ENCODE measurements around the gene PDE7B.
"Not testable (repeated sequence)": the region's sequence is repeated elsewhere in the genome, so short reads cannot be mapped to it uniquely, and the experiment has no call there.

The PDE7B gene

DNA sequence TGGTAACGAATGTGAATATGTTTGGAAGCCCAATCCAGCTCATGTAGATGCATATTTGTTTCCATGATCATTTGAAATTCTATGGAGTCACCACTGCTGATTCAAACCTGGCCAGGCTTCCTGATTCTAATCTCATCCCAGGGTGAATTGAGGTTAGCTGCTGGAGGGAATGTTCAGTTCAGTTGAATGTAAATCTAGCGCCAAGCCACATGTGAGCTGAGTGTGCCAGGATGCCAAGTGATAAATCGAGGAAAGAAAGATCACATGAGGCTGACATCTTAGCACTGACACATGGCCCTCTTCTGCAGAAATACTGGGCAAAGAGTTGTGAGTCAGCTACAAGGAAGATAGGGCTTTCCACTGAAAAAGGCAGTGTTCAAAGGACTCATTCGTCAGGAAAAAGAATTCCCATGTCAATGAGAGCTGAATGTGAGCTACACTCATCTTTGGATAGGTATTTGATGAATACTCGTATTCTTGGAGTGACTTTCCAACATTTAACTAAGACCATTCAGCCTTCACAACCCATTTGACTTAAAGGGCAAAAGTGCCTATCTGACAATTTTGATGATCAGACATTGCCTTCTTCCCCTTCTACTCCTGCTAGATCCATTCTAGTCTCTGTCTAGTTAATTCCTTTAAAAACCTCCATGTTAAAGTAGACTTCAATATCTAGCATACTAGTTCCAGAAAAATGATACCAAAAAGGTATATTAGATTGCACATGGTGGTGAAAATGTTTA lies 226.5 kb downstream of the PDE7B start:
- DNase-seq, result no peak

DNA sequence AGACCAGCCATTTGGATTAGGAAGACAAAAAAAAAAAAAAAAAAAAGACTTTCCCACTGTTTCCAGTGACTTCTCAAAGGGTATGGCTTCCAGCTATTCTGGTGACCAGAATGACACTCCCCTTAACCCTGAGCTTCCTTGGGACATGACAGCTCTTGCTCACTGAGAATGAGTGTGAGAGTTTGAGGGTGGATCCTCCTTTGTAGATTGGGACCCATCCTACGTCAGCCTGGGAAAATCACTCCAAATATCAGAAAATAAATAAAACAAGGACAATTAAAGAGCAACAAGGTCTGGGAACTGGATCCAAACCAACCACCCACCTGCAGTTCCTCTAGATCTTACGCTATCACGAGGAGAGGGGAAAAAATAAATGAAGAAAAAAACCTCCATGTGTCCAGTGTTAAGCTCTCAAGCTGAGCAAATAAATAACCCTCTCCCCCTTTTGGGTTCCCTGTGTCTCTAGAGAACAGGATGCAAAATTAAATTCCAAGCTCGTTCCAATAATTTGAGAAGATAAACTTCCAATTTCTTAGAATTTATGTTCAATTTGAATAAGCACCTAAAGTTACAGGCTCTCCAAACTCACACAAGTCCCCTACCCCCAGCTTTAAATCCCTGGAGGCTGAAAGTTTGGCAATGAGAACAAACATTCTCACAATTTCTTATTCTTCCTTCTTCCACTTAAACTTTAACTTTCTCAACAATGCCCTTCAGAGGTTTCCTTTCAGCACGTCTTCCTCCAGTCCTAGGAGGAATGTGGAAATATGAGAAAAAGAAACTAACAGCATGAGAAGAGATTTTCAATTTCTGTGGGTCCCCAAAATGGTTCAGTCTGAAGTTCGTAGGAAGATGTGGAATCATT lies 228.4 kb downstream of the PDE7B start:
- no peak for DNase-seq

DNA sequence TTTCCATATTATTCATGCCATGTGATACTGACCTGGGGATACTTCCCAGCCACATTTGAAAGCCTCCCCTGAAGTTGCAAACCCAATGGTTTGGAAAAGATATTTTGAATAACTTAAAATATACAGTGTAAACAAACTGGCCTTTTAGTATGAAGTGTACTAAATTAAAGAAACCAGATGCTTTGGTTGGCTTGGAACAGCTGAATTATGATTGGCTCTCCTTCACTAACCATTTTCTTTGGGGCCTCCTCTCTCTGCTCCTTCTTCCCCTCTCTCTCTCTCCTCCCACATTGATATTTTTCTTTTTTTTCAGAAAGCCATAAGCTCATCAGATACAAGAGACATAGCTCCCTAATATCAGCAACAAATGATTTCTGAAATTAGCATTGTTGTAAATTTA lies 232.0 kb downstream of the PDE7B start:
- no peak for DNase-seq

DNA sequence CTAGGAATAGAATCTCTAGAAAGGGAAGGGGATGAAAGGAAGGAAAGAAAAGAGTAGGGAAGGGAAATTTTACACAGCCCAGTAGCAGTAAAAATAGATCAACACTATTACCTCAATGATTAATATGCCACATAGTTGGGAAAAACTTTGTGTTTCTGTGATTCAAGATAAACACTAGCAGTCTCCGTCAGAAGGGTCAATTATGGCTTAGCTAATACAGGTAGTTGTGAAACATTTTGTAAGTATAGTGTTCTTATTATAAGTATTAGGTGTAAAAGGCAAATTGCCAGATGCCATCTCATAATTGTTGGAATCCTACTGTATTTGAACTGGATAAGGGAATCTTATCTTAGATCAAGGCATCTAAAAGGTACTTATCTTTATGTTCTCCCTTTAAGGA lies 232.9 kb downstream of the PDE7B start:
- no peak for DNase-seq

DNA sequence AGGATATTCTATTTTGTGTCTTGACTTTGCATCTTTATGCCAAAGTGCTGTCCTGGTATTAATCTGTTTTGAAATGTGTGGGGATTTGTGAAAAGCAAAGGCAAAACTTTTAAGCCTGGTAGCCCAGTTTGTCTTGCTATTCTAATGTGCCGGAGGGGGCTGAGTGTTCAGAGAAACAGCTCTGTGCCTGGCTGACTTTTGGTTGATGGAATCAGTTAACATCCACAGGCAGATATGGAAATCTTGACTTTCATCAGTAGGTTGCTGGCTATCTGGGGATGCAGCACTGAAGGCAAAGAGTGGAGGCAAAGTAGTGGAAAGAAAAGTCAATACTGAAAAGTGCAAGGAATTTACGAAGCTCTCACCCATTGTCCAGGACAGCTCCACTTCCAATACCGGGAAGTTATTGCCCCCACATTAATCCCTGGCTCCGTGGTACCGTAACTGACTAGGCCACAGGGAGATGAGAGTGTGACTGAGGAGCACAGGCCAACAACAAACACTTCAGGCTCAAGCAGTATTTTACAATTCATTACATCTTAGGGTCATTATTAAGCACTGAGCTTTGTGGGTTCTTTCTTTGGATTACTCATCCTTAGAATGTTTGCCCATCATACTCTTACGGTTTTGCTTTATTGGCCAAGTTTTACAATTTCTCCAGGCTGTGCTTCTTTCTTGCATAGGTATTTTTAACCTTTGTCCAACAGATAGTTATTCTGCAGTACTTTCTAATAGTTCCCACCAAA lies 234.0 kb downstream of the PDE7B start:
- DNase-seq, result no peak

DNA sequence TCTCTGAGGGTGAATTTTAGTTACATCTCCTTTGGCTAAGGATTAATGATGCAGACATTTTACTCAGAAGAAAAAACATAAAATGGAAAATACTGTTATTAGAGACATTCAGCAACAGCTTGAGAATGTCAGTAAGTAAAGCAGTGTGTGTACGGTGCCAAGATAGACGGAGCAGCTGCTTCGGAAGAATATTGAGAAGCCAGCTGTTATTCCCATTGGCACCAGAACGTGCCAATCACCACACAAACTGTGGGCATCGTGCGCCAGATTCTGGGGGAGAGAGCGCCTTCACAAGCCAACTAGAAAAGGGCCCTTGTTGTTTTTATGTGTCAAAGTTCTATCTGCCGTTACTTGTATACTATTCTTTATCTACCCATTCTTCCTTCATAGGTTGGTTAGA lies 235.2 kb downstream of the PDE7B start:
- peak; percentile 63 for DNase-seq

DNA sequence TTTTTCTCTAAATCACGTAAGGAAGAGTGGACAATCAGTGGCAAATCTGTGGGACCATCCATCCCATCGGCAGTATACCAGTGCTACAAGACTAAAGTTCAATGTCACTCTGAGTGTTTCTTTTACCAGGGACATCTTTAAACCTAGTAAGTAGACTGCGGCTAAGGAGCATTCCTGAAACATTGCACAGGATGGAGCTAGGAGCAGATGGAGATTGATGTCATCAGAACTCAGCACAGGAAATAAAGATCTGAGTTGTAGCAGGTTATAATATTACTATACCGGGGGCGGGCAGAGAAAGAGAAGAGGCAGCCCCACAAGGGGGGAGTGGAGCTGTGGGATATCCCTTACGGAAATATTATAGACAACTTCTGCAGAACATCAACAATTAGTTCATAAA lies 236.5 kb downstream of the PDE7B start:
- DNase-seq, result no peak

DNA sequence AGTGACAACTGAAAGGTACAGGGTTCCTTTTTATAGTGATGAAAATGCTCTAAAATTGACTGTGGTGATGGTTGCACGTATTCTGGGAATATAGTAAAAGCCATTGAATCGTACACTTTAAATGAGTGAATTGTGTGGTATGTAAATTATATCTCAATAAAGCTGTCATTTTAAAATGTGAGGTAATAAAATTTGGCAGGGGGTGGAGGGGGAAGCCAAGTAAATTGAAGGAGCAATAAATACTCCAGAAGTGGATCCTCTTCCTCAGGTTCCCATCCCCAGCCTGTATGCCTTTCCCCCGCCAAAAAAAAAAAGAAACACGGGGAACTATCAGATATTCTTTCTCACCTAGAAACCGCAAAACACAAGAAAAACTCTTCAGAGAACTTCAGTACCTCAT lies 237.2 kb downstream of the PDE7B start:
- no peak for DNase-seq

DNA sequence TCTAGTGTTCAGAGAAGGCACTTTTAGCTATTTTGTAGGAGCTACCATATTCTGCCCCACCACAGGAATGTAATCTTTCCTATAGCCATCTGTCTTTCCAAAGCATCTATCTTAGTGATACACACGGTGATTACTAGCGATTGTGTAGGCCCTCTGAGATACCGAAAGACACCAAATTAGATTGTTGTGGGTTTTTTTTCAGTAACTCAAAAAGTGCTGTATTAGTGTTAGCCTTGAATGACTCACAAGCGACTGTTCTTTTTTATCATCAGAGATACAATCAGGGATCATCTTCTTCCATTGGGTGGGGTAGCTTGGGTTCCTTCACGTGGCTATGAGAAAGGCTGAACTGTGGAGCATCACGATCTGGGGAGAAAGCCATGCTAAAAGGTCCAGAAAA lies 238.4 kb downstream of the PDE7B start:
- DNase-seq, result no peak

DNA sequence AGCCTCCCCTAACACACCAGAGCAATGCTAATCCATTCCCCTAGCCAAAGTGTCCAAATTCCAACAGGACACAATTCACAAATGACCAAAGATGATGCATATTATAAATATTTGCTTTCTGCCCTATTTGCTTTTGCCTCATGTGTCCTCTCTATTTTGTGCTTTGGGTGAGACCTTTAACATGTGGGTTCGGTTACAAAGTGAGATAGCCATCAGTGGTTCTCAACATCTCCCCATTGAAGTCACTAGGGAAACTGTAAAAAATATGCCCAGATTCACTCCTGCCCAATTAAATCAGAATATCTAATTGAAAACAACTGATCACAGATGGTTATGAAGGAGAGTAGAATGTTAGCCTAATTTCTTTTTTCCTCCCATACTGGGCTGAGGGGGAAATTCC lies 239.4 kb downstream of the PDE7B start:
- DNase-seq, result no peak

DNA sequence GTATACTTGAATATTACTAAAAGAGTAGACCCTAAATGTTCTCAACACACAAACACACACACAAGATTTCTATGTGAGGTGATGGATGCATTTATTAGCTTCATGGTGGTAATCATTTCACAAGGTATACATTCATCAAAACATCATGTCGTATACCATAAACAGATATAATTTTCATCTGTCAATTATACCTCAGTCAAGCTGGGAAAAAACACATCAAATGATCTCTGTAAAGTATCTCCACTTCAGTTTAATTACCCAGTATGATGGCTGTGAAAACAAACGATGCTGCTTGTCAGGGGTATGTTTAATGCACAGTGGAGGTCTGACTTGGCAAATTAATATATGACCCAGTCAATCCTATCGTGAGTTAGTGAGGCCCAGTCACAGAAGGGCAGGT lies 241.4 kb downstream of the PDE7B start:
- DNase-seq, result no peak

DNA sequence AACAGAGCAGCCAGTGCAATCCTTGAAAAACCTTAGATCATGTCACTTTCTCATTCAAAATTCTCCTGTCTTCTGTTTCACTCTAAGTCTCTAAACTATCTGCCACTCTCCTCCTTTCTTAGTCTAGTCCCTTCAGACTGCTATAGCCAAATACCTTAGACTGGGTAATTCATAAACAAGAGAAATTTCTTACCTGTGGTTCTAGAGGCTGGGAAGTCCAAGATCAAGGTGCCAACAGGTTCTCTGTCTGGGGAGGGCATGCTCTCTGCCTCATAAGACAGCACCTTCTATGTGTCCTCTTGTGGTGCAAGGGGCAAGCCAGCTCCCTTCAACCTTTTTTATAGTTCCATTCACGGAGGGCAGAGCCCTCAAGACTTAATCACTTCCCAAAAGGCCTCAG lies 242.3 kb downstream of the PDE7B start:
- no peak for DNase-seq

DNA sequence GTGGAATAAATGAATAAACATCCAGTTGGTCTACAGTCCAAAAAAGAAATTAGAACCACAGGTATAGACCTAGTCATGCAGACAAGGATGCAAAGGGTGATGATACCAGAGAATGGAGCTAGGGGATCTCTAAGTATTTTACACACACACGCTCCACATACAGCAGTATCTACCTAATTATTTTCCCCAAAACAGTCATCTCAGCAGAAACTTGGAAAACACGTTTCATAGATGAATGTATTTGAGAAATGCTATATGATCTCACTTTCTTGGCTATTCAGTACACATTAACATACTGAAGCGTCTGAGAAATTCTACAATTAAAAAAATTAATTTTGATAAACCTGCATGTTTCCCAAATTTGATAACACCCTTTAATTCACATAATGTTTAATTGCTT lies 243.3 kb downstream of the PDE7B start:
- no peak for DNase-seq

DNA sequence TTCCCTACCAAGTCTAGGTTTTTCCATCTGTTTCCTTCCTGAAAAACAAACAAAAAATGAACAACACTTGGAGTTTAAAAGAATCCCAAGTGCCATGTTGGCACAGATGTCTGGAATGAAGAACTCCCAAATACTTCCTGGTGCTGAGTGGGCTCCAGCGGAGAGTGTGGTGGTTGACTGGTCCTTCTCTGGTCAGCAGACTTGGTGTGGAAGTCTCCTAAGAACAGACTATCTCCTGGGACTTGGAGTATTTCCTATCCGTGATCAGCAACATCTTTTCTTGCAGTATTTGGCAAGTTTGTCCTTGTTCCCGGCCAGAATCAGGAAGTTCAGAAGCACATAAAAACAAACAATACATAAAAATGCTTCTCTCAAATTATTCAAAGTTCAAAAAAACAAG lies 244.5 kb downstream of the PDE7B start:
- no peak for DNase-seq

DNA sequence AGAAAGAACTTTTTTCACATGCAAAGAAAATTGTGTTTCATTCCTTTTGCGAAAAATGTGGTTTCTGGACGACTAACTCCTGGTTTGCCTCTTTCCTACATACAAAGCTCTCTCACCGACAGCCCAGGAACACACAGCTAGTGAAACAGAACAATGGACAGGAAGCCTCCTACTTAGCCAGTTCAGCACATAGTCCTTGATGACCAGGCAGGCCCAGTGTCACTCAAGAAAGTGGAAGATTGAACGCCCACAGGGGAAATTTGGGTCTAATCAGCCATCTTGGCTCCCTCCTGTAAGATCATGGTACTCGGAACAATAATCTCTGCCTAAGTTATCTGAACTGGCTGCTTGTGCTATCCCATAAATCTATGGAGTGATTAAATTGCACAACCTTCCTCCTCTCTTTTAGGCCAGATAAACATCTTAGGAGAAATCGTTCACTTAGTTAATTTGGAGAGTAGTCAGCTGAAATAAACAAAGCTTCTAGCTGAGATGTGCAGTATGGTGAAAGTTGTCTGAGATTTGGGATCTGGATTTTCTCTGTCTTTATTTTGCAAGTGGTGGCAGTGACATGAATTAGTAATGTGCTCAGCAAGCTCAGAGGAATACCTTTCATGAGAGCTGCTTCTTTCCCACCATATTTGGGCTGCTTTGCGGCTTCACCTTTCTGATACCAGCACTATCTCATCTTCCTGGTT lies 251.6 kb downstream of the PDE7B start:
- DNase-seq, result no peak

DNA sequence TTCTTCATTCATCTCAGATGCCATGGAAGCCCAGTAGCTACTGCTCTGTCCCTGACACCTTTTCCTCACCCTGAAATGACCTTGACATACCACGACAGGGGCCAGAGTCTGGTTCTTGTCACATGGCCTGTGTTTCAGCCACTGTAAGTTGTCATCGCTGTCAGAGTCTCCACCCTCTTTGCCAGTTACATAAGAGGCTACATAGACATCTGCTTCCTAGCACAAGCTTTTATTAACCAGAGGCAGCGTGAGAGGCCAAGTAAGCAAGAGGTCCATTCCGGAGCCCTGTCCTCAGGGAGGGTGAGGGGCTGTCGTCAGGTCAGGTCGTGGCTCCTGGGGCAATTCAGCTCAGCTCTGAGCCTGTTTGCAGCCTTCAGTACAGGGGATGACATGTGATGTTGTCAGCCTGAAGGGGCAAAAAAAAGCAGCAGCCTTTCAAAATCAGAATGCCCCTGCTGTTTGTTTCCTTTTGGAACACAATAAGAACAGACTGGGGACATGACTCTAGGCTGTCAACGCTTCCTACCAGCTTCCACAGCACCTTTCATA lies 252.3 kb downstream of the PDE7B start:
- DNase-seq, result no peak

DNA sequence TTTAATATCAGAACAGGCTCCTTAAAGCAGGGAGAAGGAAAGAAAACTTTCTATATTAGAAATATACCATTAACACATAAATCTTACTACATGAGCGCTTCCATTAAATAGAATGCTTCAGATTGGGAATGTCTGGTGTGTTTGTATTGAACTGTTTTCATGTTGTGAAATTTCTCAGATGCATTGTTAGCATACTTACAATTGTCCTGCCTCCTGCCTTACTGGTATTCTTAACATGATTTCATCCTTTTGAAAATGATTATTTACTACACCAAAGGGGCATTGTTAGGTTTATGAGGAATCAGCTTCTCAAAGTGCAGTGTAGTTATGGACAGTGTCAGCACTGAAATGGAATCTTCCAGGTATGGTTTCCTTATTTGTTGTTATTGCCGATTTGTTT lies 253.1 kb downstream of the PDE7B start:
- no peak for DNase-seq

DNA sequence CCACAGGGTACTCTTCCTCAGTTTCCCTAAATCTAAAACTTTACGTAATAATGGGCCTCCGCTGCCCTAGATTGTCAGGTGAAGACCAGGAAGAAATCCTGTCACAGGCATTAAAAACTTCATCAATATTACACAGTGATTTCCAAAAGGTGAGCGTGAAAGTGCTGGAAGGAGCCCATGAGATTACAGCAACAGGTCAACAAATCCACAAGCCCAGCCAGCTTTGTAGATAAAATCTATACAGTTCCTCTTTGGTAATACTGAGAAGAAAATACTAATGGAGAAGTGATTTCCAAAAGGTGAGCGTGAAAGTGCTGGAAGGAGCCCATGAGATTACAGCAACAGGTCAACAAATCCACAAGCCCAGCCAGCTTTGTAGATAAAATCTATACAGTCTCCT lies 254.3 kb downstream of the PDE7B start:
- DNase-seq, result not testable (repeated sequence)

DNA sequence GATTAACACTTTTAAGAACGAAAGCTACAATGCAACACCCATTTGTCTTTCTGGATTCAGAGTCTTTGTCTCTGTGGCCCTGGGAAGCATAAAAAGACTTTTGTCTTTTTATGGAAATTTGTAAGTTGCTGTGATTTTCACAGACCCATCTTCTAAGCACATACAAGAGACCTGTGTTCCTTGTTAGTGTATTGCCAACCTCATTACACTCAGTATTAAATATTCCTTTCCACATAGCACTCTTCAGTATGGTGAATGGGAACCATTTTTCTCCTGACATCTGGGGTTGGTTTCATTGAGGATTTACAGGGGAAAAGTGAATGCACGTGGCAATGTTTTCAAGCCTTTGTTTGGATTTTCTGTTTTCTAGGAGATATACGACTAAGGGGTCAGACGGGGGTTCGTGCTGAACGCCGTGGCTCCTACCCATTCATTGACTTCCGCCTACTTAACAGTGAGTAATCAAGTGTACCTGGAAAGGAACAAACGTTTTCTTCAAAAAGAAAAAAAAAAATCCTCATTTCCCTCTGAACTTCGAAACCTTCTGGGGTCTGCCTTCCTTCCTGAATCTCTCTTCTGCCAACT lies 257.0 kb downstream of the PDE7B start:
- DNase-seq, result no peak

DNA sequence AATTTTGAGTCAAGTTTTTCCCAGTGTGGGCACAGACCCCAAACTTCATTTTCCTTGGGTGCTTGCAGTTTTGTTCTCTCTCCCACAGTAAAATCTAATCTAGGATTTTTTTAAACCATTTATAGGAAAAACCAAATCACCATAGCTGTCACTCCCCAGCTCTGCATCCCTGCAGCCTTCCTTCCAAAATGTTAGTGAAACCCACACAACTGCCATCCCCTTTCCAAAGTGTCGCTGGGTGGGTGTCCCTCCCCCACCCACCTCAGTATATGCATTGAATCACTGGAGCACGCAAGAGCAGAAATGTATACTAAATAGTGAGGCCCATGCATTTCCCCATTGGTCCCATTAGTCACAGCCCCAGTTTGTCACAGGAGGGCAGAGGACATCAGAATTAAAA lies 260.3 kb downstream of the PDE7B start:
- no peak for DNase-seq

DNA sequence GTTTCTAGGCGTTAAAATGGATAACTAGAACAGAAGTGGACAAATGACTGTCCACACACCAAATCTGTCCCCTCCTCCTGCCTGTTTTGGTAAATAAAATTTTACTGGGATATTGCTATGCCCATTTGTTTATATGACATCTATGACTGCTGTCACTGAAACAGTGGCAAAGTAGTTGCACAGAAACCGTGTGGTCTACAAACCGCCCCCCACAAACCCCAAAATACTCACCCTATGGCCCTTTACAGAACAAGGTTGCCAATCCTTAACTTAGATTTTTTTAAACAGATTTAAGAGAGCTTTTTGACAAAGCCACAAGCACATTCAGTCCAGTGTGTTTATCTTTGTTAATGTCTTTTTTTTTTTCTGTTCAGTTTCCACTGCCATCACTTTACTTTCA lies 260.8 kb downstream of the PDE7B start:
- DNase-seq, result no peak

DNA sequence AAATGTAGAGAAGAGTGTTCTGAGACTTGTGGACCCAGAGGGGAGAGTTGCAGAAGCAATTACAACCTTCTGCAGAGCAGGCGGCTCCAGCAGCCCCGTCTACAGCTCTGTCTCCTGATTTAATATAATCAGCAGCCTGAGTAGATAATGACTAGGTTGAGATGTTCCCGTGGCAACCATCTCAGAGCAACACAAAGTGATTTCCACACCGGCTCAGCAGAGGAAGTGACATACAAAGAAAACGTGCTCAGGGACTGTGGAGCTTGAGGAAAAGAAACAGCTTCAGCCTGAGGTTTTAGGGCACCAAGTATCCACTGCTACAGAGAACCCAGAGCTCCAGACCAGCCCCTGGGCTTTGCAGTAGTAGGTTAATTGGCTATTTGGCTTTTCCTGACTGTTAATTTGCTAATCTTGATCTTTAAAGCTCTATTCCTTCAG lies 262.3 kb downstream of the PDE7B start:
- peak; percentile 75 for DNase-seq
